NCI-H146 treated with DMSO at 0.1 percent for 48 hours (cell line): ENCODE results near the gene ISLR2.
"Not testable (repeated sequence)": the region's sequence is repeated elsewhere in the genome, so short reads cannot be mapped to it uniquely, and the experiment has no call there.

Source experiments
- DNase-seq: peaks from one replicate; lab custom pipeline; 2025; ENCODE audit not compliant: unreplicated experiment; lab: John Stamatoyannopoulos, UW

Gene ISLR2, protein sequence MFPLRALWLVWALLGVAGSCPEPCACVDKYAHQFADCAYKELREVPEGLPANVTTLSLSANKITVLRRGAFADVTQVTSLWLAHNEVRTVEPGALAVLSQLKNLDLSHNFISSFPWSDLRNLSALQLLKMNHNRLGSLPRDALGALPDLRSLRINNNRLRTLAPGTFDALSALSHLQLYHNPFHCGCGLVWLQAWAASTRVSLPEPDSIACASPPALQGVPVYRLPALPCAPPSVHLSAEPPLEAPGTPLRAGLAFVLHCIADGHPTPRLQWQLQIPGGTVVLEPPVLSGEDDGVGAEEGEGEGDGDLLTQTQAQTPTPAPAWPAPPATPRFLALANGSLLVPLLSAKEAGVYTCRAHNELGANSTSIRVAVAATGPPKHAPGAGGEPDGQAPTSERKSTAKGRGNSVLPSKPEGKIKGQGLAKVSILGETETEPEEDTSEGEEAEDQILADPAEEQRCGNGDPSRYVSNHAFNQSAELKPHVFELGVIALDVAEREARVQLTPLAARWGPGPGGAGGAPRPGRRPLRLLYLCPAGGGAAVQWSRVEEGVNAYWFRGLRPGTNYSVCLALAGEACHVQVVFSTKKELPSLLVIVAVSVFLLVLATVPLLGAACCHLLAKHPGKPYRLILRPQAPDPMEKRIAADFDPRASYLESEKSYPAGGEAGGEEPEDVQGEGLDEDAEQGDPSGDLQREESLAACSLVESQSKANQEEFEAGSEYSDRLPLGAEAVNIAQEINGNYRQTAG

DNA sequence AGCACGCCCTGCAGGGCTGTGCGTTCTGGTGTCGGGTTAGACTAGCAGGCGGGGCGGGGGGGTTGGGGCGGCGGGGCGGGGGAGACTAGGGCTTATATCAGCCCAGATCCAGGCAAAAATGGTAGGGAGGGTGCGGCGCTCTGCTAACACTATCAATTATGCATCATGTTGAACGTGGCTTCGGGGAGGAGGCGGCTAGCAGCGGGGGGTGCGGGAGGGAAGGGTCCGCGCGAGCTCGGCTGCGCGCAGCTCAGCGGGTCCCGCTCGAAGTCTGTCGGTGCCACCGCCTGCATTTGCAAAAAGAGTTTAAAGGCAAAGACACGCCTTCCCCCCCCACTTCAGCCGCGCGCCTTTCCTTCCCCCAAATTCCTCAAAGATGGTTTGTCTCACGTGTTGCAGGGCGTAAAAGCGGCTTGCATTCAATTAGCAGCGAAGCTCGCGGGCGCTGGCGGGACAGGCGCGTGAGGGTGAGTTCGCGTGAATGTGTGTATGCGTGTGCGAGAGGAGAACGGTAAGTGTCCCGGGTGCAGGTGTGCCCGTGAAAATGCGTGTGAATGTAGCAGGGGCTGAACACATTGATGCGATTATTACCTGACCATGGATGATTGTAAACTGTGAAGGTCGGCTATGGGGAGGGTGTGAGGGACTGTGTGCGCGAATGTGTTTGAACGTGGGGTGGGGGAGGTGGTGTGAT is at the start of gene ISLR2:
TSS of gene ISLR2 (plus strand) at position 432 of the 694 bp plus-strand sequence. CDS start 2,169 bp downstream, outside the sequence.
- DNase-seq = no peak

DNA sequence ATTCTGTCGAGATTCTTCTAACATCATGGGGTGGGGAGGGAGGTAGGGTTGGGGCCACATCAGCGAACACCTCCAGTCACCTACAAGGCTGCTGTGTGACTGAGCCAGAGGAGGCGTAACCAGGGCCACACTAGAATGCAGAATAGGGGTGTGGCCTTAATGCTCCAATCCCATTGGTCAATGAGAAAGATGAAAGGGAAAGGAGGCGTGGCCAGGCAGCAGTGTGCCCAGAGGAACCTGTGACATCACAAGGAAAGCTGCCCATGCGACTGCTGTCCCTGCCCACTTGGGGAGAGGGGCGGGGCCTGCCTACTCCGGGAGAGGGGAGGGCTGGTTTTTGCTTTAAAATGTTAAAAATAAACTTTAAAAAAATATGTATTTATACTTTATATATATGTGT is 47.9 kb upstream of the ISLR2 start, which contains the start of gene GOLGA6A:
TSS of gene GOLGA6A (minus strand) at position 101 of the 400 bp plus-strand sequence. CDS start at position 60, 41 bp downstream.
- not testable (repeated sequence) for DNase-seq

DNA sequence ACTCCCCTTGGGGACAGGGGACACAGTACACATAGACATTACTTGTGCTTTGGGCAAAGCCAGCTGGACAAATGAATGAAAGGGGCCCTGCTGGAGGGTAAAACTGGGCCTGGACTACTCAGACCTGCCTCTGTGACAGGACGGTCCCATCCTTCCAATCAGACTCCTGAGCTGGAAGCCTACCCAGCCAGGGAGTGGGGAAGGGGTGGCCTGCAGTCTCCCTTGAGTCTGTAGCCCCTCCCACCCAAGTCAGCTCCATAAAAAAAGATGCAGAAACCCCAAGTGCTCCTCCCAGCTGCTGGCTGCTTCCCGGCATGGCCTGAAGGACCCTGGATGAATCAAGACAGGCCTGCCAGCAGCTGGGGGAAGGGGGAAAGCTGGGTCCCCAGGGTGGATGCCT is 35.8 kb upstream of the ISLR2 start:
- not testable (repeated sequence) for DNase-seq

DNA sequence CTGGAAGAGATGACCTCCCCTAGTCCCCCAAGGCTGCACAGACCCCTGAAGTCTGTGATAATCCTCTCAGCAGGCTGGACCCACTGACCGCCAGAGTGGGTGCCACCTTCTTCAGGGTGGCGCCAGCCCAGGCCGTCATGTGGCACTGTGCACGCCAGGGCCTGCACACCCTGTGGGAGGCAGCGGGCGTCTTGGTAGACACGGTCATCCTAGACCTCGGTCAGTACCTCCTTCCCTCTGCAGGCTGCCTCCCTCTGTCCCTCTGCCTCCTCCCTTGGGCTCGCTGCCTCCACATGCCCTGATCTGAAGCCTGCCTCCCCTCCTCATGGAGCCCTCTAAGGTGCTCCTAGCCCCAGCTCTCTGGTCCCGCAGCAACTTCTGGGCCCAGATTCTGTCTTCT is 34.8 kb upstream of the ISLR2 start:
- DNase-seq = not testable (repeated sequence)

DNA sequence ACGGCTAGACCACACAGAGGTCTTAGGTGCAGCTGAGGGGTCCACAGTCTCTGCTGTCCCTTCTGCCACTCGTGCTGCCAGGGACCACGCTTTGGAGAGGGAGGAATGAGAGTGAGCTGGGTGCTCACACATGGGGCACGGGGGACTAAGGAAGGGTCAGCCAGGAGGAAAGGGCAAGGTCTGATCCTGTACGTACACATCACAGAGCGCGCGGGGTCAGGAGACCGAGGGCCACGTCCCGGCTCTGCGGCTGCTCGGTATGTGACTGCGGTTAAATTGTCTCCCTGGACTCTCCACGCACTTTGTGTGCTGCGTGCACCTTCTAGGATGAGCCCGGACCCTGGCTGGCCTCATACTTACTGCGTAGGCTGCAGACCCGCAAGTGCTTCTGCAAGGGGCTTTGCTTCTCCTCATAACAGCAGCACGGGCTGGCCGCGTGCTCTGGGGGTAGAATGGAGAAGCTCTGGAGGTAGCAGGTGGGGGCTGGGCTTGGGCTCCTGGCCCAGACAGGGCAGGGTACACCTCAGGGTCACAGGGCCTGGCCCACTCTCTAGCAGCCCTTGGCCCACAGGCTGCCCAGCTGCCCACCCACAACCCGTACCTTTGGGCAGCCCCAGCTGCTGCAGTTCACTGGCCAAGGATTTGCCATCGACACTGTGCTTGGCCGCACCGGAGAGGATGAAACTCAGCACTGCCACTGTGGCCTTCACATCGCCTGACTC is 33.5 kb upstream of the ISLR2 start:
- not testable (repeated sequence) for DNase-seq

DNA sequence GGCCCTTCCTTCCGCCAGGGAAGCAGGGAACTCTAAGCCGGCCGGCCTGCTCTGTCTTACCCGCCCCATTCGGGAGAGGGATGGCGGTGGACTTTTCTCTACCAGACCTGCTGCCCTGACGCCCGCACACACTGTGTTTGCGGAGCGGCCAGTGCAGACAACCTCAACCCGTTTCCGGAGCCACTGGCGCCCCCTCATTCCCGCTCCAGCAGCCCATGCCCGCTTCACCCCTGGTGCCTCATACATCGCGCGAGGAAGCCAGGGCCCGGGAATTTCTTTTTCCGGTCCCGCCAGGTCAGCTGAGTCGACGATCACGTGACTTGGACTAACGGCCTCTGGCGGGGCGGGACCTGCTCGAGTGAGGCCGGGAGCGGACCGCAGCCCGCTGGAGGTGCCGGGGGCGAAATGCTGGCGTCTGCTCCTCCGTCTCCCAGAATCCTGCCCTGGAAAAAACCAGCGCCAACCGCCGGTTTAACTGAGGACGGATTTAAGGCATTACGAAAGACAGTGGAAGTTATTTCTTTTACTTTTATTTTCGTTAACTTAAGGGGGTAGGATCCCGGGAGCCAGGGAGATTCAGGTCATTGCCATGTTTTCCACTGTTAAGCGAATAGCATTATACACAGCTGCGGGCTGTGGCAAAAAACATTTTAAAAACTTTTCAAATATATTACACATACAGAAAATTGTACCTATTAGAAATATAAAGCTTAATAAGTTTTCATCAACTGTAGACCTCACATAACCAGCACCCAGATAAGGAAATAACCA is 30.2 kb upstream of the ISLR2 start:
- DNase-seq = not testable (repeated sequence)

DNA sequence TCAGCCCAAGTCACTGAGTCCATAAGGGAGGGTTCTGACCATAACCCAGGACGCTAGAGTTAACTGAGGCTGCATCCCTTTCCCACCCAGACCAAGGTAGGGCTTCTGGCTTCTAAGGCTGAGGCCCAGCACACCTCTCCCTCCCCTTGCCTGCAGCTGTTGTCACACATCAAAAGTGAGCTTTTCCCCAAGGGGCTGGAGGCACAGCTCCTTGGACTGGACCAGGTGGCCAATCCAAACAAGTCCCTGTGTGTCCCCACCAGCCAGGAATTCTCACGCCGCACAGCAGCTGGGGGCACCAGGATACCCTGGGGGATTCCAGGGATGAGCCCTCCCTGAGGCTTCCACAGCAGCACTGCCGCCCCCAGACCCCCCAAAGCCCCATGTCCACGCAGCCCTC is 22.3 kb upstream of the ISLR2 start:
- DNase-seq = no peak

DNA sequence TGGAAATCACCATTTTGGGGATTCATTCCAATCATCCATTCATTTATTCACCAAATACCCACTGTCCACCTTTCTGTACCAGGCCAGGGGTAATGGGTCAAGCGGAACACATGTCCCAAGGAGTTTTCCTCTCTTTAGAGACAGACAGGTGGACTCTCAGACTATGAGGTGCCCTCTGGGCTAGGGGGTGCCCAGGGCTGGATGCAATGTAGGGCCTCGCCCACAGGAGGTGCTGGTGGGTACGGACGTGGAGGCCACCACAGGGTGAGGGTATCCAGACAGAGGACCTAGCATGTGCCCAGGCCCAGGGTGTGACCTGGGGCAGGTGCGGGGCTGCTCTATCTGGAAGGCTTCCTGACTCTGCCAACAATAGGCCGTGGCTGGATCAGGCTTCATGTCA is 21.8 kb upstream of the ISLR2 start:
- DNase-seq = not testable (repeated sequence)

DNA sequence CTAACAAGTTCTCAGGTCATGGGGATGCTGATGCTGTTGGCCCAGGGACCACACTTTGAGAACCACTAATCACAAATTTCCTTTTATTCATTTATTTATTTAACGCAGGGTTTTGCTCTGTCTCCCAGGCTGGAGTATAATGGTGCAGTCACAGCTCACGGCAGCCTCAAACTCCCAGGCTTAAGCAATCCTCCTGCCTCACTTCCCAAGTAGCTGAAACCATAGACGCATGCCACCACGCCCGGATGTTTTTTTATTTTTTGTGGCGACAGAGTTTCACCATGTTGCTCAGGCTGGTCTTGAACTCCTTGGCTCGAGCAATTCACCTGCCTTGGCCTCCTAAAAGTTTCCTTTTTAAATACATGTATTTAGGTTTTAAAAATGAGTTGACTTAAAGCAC is 20.7 kb upstream of the ISLR2 start:
- DNase-seq = no peak

DNA sequence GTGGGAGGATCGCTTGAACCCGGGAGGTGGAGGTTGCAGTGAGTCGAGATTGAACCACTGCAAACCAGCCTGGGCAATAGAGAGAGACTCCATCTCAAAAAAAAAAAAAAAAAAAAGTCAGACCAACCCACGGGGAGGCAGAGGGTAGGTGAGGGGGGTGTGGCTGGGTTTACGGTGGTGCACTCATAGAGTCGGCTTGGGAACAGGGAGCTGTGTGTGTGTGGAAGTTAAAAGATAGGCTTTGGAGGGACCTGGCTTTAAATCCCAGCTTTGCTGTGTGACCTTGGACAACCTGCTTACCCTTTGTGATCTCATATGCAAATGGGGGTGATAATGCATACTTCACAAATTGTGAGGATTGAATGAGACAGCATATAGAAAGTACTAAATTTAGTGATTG is 10.0 kb upstream of the ISLR2 start:
- DNase-seq = no peak

DNA sequence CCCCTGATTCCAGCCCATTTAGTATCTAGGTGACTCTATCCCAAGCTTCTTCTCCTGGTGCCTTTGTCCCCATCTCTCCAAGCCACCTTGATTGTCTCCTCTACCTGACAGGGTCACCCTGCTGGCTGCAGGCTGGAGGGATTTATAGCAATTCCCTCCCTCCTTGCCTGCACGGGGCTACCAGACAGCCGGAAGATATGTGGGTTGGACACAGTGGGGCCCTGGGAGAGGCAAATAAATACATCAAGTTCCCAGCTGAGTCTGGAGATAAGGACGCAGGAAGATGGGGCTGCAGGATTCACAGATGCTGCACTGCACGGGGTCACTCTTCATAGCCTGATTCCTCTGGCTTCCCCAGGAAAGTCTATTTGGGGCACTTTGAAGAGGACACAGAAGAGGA is 9.3 kb upstream of the ISLR2 start:
- no peak for DNase-seq

DNA sequence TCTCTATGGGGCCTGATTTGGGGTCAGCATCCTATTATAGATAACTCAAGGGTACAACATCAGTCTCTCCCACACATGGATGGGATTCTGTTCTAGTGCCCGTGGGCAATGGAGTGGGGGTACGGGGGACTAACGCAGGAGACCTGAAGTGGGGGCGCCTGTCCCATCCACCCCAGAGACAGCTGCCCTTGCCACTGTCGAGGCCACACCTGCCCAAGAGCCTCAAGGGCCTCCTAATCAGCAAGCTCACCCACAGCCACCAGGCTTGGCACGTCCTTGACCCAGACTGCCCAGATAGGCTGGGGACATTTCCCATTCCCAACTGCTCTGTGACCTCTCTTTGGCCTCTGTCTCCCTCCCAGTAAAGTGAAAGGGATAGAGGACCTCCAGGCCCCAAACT is 8.5 kb upstream of the ISLR2 start:
- no peak for DNase-seq

DNA sequence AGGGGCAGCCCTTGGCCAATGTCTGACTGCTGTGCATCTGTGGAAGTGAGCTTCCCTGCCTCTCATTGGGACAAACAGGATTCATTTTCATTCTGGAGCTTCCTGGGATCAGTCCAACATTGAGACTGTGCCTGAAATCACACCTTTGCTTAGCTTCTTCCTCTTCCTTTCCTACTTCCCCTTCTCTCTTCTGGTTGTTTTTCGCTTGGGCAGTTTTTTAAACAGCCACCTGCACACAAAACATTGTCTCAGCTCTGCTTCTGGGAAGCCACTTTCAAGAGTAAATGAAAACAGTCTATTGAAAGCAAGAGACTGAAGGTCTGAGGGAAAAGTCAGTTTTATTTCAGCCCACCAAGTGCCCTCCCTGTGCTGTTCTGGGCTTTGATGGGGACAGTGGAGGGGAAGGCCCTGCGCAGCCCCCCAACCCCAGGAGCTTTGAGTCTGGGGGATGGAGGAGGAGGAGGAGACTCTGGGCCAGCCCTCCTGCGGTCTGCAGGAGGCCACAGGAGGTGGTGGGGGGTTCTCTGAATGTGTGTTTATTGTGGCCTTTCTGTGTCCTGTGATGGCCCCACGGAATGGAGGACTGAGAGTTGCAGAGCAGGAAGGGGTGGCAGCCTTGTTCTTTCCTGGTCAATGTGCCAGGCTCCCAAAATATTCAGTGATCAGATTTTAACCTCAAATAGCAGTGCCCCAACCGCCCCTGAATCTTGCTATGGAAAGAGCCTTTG is 7.8 kb upstream of the ISLR2 start:
- no peak for DNase-seq

DNA sequence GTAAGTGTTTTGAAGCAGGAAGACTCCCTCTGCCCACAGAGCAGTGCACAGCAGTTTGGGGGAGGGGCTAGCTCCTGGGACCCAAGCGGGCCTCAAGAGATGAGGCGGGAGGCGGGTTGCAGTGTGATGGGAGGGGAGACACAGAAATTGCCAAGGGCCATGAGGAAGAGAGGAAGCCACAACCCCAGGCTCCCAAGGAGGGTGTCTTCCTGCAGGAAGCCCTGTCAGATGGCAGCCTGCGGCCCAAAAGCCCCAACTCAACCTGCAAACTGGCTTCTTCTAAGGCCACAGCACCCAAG is 7.3 kb upstream of the ISLR2 start:
- no peak for DNase-seq

DNA sequence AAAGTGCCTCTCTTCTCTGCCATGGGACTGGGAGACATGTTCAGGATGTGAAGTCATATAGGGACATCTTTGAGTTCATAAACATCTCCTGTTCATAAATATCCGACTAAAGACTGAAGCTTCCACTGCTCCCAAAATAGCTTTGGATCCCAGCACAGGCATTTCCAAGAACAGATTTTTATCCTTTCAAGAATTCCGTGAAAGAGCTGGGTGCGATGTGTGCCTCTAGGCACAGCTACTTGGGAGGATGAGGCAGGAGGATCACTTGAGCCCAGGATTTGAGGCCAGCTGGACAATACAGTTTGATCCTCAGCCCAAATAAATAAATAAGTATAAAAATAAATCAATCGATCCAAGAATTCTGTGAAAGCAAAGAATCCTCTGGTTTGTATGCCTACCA is 6.7 kb upstream of the ISLR2 start:
- no peak for DNase-seq

DNA sequence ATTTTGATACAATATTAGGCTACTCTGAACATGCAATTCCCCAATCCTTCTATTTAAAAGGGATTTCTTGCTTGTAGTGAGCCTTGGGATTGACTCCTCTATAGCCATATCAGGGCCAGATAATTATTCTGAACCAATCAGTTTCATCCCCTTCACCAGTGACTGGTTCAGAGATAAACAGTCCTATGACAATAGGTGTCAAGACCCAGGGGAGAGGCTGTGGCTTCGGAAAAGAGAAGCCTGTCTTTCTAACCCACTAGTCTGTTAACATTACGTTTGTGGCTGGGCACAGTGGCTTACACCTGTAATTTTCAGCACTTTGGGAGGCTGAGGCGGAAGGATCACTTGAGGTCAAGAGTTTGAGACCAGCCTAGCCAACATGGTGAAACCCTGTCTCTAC is 6.2 kb upstream of the ISLR2 start:
- DNase-seq = no peak

DNA sequence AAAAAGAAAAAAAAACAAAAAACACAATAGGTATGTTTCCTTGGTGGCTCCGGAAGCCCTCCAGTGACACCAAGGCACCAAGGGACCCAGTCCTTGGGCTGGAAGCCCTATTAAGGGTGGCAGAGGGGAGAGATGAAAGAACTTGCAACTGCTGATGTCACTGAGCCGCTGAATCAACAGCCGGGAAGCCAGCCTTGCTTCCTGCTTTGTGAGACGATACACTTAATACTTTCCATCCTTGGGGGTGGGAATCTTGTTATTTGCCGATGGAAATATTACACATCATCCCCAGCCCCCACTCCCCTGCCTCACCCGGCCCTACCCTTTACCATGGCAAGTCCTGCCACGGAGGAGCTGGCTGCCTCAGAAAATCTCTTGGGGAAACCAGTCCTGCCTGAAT is 5.6 kb upstream of the ISLR2 start:
- DNase-seq = no peak

DNA sequence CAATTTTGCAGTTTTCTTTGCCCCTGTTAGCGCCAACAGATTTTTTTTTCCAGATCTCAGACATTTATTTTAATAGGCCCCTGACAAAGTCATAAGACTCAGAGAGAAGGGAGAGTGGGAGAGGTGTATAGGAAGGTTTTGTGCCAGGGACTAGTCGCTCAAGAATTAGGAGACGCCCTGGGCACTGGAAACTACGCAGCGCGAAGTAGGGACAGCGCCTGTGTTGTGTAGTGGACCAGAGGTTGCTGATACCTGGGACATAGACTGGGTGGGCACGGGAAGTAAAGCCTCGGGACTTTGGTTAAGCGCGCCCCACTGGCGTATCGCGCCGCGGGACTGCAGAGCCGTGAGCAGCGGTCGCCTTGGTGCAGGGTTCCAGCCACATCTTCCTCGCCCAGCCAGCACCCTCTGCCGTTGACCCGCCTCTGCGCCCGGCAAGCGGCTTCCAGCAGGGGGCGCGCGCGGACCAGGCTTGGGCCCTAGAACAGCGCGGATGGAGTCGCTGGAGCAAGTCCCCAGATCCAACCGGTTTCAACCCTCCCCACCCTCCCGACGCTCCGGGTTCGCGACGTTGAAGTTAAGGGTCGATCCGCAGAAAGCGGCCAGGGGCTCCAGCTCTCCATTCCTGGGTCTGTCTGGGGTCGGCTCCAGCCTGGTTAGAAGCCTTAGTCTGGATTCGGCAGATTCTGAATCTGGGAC is 3.0 kb upstream of the ISLR2 start:
- DNase-seq = peak; percentile 42
